IMR-90 (cell line): ENCODE results near the gene ETV6. TPM values are rescaled to one million over a fixed set of nuclear protein-coding genes. Genes with fewer than 3 reads are reported as not detected.

Experiments
- ATAC-seq: fragments of 200-7000 bp; cut with Tn5 transposase; 2 replicates; pipeline ENCODE4 v1.9.1; 2020; ENCODE audit warnings: low read depth, mild to moderate bottlenecking, moderate library complexity
- BruUV-seq: library from RNA; stranded (reverse); fragments of 400-500 nt; replicated peaks from 2 replicates; lab custom pipeline; 2021; lab: Mats Ljungman, UMichigan
- CTCF ChIA-PET: fragments of 300-600 bp; formaldehyde crosslinking; extraction: SDS; loops from one replicate; lab custom pipeline; 2021; ENCODE audit warnings: antibody characterized with exemption; lab: Yijun Ruan, JAX
- POLR2A ChIA-PET: fragments of 300-600 bp; sonication (Branson Sonifier 250); formaldehyde crosslinking; loops from one replicate; lab custom pipeline; 2022; ENCODE audit warnings: antibody characterized with exemption; ENCODE audit not compliant: unreplicated experiment; lab: Charles Lee
- DNase-seq: peaks from one replicate; pipeline ENCODE4 v3.0.0; 2013
- H2AFZ ChIP-seq: replicated peaks from 2 replicates; pipeline ENCODE3; 2013; ENCODE audit warnings: low read length, mild to moderate bottlenecking; ENCODE audit not compliant: poor library complexity
- H2AK5ac ChIP-seq: 2 replicates; pipeline ENCODE4 v1.6.1; 2013; ENCODE audit warnings: low read depth, low read length, inconsistent platforms
- H2AK9ac ChIP-seq: replicated peaks from 2 replicates; pipeline ENCODE3; 2013; ENCODE audit warnings: mild to moderate bottlenecking, low read depth, low read length, moderate library complexity; ENCODE audit not compliant: poor library complexity
- H2BK120ac ChIP-seq: 2 replicates; pipeline ENCODE4 v1.6.1; 2013; ENCODE audit warnings: low read depth, low read length, inconsistent platforms
- H2BK15ac ChIP-seq: 3 replicates; pipeline ENCODE4 v1.6.1; 2013; ENCODE audit warnings: low read depth, low read length, inconsistent platforms
- H2BK20ac ChIP-seq: 2 replicates; pipeline ENCODE4 v1.6.1; 2013; ENCODE audit warnings: low read depth, mild to moderate bottlenecking, inconsistent platforms, low read length, moderate library complexity
- H2BK5ac ChIP-seq: 2 replicates; pipeline ENCODE4 v1.6.1; 2013; ENCODE audit warnings: mild to moderate bottlenecking, low read depth, low read length, inconsistent platforms; ENCODE audit not compliant: poor library complexity, severe bottlenecking
- H3K14ac ChIP-seq: replicated peaks from 2 replicates; pipeline ENCODE4 v1.6.1; 2013; ENCODE audit warnings: low read depth, low read length, inconsistent platforms
- H3K18ac ChIP-seq: 2 replicates; pipeline ENCODE4 v1.6.1; 2013; ENCODE audit warnings: low read depth, low read length, control low read depth
- H3K23ac ChIP-seq: 2 replicates; pipeline ENCODE4 v1.6.1; 2013; ENCODE audit warnings: low read depth, low read length, inconsistent platforms
- H3K27ac ChIP-seq: 2 replicates; pipeline ENCODE4 v1.5.1; 2013; ENCODE audit warnings: mild to moderate bottlenecking, control low read depth, low read length; ENCODE audit not compliant: insufficient read depth
- H3K27me3 ChIP-seq: 2 replicates; pipeline ENCODE4 v1.6.1; 2013; ENCODE audit warnings: low read length; ENCODE audit not compliant: control insufficient read depth, insufficient read depth
- H3K36me3 ChIP-seq: 2 replicates; pipeline ENCODE4 v1.6.1; 2013; ENCODE audit warnings: low read length, mixed read lengths; ENCODE audit not compliant: control insufficient read depth, insufficient read depth
- H3K4ac ChIP-seq: 2 replicates; pipeline ENCODE4 v1.6.1; 2013; ENCODE audit warnings: low read depth, low read length, inconsistent platforms
- H3K4me1 ChIP-seq: 2 replicates; pipeline ENCODE4 v1.6.1; 2013; ENCODE audit warnings: low read length, mixed read lengths; ENCODE audit not compliant: control insufficient read depth, insufficient read depth
- H3K4me2 ChIP-seq: 2 replicates; pipeline ENCODE4 v1.6.1; 2013; ENCODE audit warnings: low read depth, mild to moderate bottlenecking, control low read depth, low read length, moderate library complexity
- H3K4me3 ChIP-seq: 2 replicates; pipeline ENCODE4 v1.5.1; 2013; ENCODE audit warnings: low read depth, mild to moderate bottlenecking, control low read depth, low read length, moderate library complexity; ENCODE audit not compliant: insufficient read depth
- H3K56ac ChIP-seq: 2 replicates; pipeline ENCODE4 v1.6.1; 2013; ENCODE audit warnings: low read length, inconsistent platforms; ENCODE audit not compliant: insufficient read depth; ENCODE audit errors: extremely low read depth
- H3K79me1 ChIP-seq, 2 experiments: 2 replicates each; pipeline ENCODE4 v1.6.1; 2013; ENCODE audit warnings: low read length in 2 of 2, inconsistent platforms in 1 of 2, low read depth in 1 of 2
- H3K9ac ChIP-seq: 2 replicates; pipeline ENCODE4 v1.6.1; 2013; ENCODE audit warnings: low read depth, low read length, control low read depth
- H3K9me1 ChIP-seq: 2 replicates; pipeline ENCODE4 v1.6.1; 2013; ENCODE audit warnings: low read length, inconsistent platforms; ENCODE audit not compliant: insufficient read depth
- H3K9me3 ChIP-seq: 2 replicates; pipeline ENCODE4 v1.6.1; 2013; ENCODE audit warnings: low read length; ENCODE audit not compliant: control insufficient read depth, insufficient read depth
- H4K20me1 ChIP-seq: 2 replicates; pipeline ENCODE4 v1.6.1; 2013; ENCODE audit warnings: low read length, inconsistent platforms; ENCODE audit not compliant: insufficient read depth
- H4K5ac ChIP-seq: 2 replicates; pipeline ENCODE4 v1.6.1; 2013; ENCODE audit warnings: mild to moderate bottlenecking, low read depth, low read length, control low read depth
- H4K8ac ChIP-seq, 2 experiments: 2 replicates each; pipeline ENCODE4 v1.6.1; 2013; ENCODE audit warnings: low read depth in 2 of 2, low read length in 2 of 2, control low read depth in 1 of 2, inconsistent platforms in 1 of 2
- H4K91ac ChIP-seq: 2 replicates; pipeline ENCODE4 v1.6.1; 2013; ENCODE audit warnings: low read depth, low read length, inconsistent platforms; ENCODE audit not compliant: insufficient read depth
- CEBPB ChIP-seq: IDR thresholded peaks from 2 replicates; pipeline ENCODE4 v1.6.1; 2012; ENCODE audit warnings: low read depth, low read length, improper control_type of control experiment
- FOS ChIP-seq: fragments of 150-350 bp; IDR thresholded peaks from 2 replicates; pipeline ENCODE4 v1.6.1; 2016; ENCODE audit warnings: low read depth, low read length
- MAZ ChIP-seq: IDR thresholded peaks from 2 replicates; pipeline ENCODE4 v1.6.1; 2012; ENCODE audit warnings: low read depth, mild to moderate bottlenecking, low read length, improper control_type of control experiment, moderate library complexity, borderline replicate concordance
- WGBS, 2 experiments: methylation state at CpG; one replicate each; pipeline versions ENCODE4 v1.1.5 to v1.1.7; 2013; ENCODE audit warnings: missing lambda C conversion rate in 2 of 2; ENCODE audit not compliant: insufficient read length in 1 of 2; ENCODE audit errors: extremely low coverage in 2 of 2; 5-methylcytosine and 5-hydroxymethylcytosine counted together
- dilution Hi-C: fragments of 300-500 bp; cut with HindIII; formaldehyde crosslinking; loops from one replicate; pipeline ENCODE4 v1.14.3; 2018; ENCODE audit warnings: low sequenced_read_pairs; ENCODE audit not compliant: unreplicated experiment
- in situ Hi-C: fragments of 300-500 bp; cut with MboI; formaldehyde crosslinking; loops from 3 replicates; pipeline ENCODE4 v1.14.3; 2019; ENCODE audit warnings: low sequenced_read_pairs, inconsistent platforms, mixed read lengths
- intact Hi-C: fragments of 100-400 bp; cut with micrococcal nuclease; formaldehyde crosslinking; loops from 2 replicates; pipeline ENCODE4 v1.10.0; 2022
- polyA plus RNA-seq, 3 experiments: library from polyadenylated mRNA; depleted of rRNA; stranded (reverse); fragments of >200 nt; gene quantifications; 2 replicates each; pipeline ENCODE4 v1.2.3, GENCODE V29; 2012; ENCODE audit warnings: low replicate concordance in 1 of 3
- total RNA-seq: library from RNA; depleted of rRNA; stranded (reverse); fragments of >200 nt; gene quantifications from 2 replicates; pipeline ENCODE4 v1.2.3, GENCODE V29; 2012

ETV6 gene
- total and polyA plus RNA-seq, 2 of the 4 experiments (the other 2 are of a cell fraction), result 8.4 to 9.9 TPM

GRCh38 chr12:11877869-11878780 lies 228.7 kb downstream of the ETV6 start:
- no TSS peak for BruUV-seq
- CTCF ChIA-PET, result interaction anchor here (0.6 kb wide), 1 partner anchor 228 kb away, joined by 3 read pairs; the partner anchor contains the start of gene ETV6
- 91% methylated on average over 4 of the region's 14 CpGs; no CpG with 5 or more reads in 1 of the 2 experiments for WGBS, 2 experiments
- Histone ChIP-seq H2AK5ac (peak overlapping the region; percentile 84), H3K79me1 (peaks cover 20 to 64% of the 10 kb centered on the region in 2 experiments), H3K4ac (peak overlapping the region; percentile 94), H3K27me3 (no peaks in the 10 kb centered on the region), H4K5ac (peak overlapping the region; percentile 53), H3K23ac (peak overlapping the region; percentile 52; the same call in 1 of the 2 replicates), H2BK5ac (peak overlapping the region; percentile 79), H3K4me1 (peaks cover 7% of the 10 kb centered on the region), H2AFZ (peak overlapping the region; percentile 89), H3K36me3 (no peaks in the 10 kb centered on the region; the same call in 1 of the 2 replicates), H3K56ac (0 out of 2 replicates have a peak overlapping the region, but pooled peaks have one; percentile 26), H2BK120ac (peak overlapping the region; percentile 92), H3K27ac (peak overlapping the region; percentile 63), H3K4me3 (no peak overlapping the region), H2AK9ac (peak overlapping the region; percentile 89), H4K20me1 (peaks cover 4% of the 10 kb centered on the region; the same call in 1 of the 2 replicates), H3K14ac (peak overlapping the region; percentile 93), H2BK15ac (peak overlapping the region; percentile 13; the same call in 2 of the 3 replicates), H3K4me2 (peak overlapping the region; percentile 49), H2BK20ac (peak overlapping the region; percentile 87), H4K8ac (peak overlapping the region in 1 of 2 experiments; percentile 93; a peak in 2 of 4 replicates), H3K9me3 (no peaks in the 10 kb centered on the region), H4K91ac (peak overlapping the region; percentile 80), H3K18ac (peak overlapping the region; percentile 43), H3K9me1 (peaks cover 12% of the 10 kb centered on the region), H3K9ac (peak overlapping the region; percentile 27)
- peak; percentile 80 for DNase-seq
- in situ Hi-C loops (no loop called here), intact Hi-C loops (loop anchor here (5.0 kb wide), 1 partner anchor 296 kb away; no protein-coding TSS in a partner anchor), dilution Hi-C loops (no loop called here)
- TF ChIP-seq CEBPB (no peak), FOS (peak; percentile 49), MAZ (peak; percentile 45; the same call in 1 of the 2 replicates)
- peak; percentile 99 for ATAC-seq
- POLR2A ChIA-PET, result interaction anchor here (0.5 to 0.6 kb wide), 2 partner anchors 115 to 134 kb away, joined by 3 to 4 read pairs; no protein-coding TSS in a partner anchor
